Stimulated activated CD4-positive, alpha-beta T cell treated with anti-CD3 and anti-CD28 coated beads, Interleukin-4, amount 100 ng/mL, for 48 hours (primary cell): Measurements from ENCODE around the gene KRTAP5-10.
"Not testable (repeated sequence)": the region's sequence is repeated elsewhere in the genome, so short reads cannot be mapped to it uniquely, and the experiment has no call there.

Experiments
- DNase-seq, 2 donors: peaks; one replicate each; pipeline ENCODE4 v3.0.0-alpha.2; 2020; ENCODE audit warnings: low read depth in 2 of 2

The KRTAP5-10 gene

GRCh38 chr11:71565263-71565662 is at the start of gene KRTAP5-10:
Gene KRTAP5-10, plus strand, starts transcription at chr11:71565563. Its CDS starts 25 bp downstream, at chr11:71565588.
- DNase-seq = no peak

GRCh38 chr11:71518506-71519471 is 46.6 kb upstream of the KRTAP5-10 start:
- no peak for DNase-seq

- no peak for DNase-seq
Observed at GRCh38 chr11:71519546-71519945, 45.8 kb upstream of the KRTAP5-10 start.

GRCh38 chr11:71525188-71525937 is 40.0 kb upstream of the KRTAP5-10 start:
- no peak for DNase-seq

GRCh38 chr11:71525938-71526495 is 39.3 kb upstream of the KRTAP5-10 start:
- DNase-seq = no peak

GRCh38 chr11:71526796-71527575 is 38.4 kb upstream of the KRTAP5-10 start, which contains the start of gene KRTAP5-7:
Gene KRTAP5-7, plus strand, starts transcription at chr11:71527267. Its CDS starts 34 bp downstream, at chr11:71527301.
- DNase-seq = not testable (repeated sequence)

- DNase-seq = no peak
Observed at GRCh38 chr11:71527576-71528210, 37.7 kb upstream of the KRTAP5-10 start.

- DNase-seq = no peak
Observed at GRCh38 chr11:71530602-71531001, 34.8 kb upstream of the KRTAP5-10 start.

- no peak for DNase-seq
Observed at GRCh38 chr11:71532036-71532610, 33.2 kb upstream of the KRTAP5-10 start.

GRCh38 chr11:71534711-71535608 is 30.4 kb upstream of the KRTAP5-10 start:
- not testable (repeated sequence) for DNase-seq

- DNase-seq = no peak
Observed at GRCh38 chr11:71535825-71536224, 29.5 kb upstream of the KRTAP5-10 start.

GRCh38 chr11:71537537-71537936 is 27.8 kb upstream of the KRTAP5-10 start:
- DNase-seq = no peak

- not testable (repeated sequence) for DNase-seq
Observed at GRCh38 chr11:71537977-71538665, 27.2 kb upstream of the KRTAP5-10 start, which contains the start of gene KRTAP5-8. Gene KRTAP5-8, plus strand, starts transcription at chr11:71538025. Its CDS starts 31 bp downstream, at chr11:71538056.

- no peak for DNase-seq
Observed at GRCh38 chr11:71538666-71538990, 26.7 kb upstream of the KRTAP5-10 start.

- DNase-seq = no peak
Observed at GRCh38 chr11:71539017-71539416, 26.3 kb upstream of the KRTAP5-10 start.

GRCh38 chr11:71539971-71540370 is 25.4 kb upstream of the KRTAP5-10 start:
- DNase-seq = not testable (repeated sequence)

- DNase-seq = not testable (repeated sequence)
Observed at GRCh38 chr11:71540521-71541304, 24.6 kb upstream of the KRTAP5-10 start.

- no peak for DNase-seq
Observed at GRCh38 chr11:71542382-71542781, 23.0 kb upstream of the KRTAP5-10 start.
